Vagina (tissue), 2 donors: ENCODE data around the gene RIPOR3.

Source experiments
- POLR2A ChIP-seq, 2 donors: fragments of 450-650 bp; IDR thresholded peaks; one replicate each; pipeline ENCODE4 v1.6.1; 2017; ENCODE audit warnings: antibody characterized with exemption in 2 of 2, mild to moderate bottlenecking in 2 of 2, moderate library complexity in 2 of 2
- POLR2AphosphoS5 ChIP-seq, 2 donors: sonication (generic); formaldehyde crosslinking; IDR thresholded peaks; one replicate each; pipeline ENCODE4 v1.9.0; 2017; ENCODE audit warnings: antibody characterized with exemption in 2 of 2, mild to moderate bottlenecking in 2 of 2, low read depth in 1 of 2; ENCODE audit not compliant: insufficient read depth in 1 of 2
- TF ChIP-seq, protein P1 (sequence below), 3 experiments: fragments of 450-650 bp in 2 of 3; fragments of 200-600 bp in 1 of 3; sonication (generic) in 1 of 3; IDR thresholded peaks; one replicate each; pipeline ENCODE4 v1.5.1; 2017 to 2019; ENCODE audit warnings: antibody characterized with exemption in 3 of 3, mild to moderate bottlenecking in 2 of 3, moderate library complexity in 2 of 3

- TF ChIP-seq, protein P1, sequence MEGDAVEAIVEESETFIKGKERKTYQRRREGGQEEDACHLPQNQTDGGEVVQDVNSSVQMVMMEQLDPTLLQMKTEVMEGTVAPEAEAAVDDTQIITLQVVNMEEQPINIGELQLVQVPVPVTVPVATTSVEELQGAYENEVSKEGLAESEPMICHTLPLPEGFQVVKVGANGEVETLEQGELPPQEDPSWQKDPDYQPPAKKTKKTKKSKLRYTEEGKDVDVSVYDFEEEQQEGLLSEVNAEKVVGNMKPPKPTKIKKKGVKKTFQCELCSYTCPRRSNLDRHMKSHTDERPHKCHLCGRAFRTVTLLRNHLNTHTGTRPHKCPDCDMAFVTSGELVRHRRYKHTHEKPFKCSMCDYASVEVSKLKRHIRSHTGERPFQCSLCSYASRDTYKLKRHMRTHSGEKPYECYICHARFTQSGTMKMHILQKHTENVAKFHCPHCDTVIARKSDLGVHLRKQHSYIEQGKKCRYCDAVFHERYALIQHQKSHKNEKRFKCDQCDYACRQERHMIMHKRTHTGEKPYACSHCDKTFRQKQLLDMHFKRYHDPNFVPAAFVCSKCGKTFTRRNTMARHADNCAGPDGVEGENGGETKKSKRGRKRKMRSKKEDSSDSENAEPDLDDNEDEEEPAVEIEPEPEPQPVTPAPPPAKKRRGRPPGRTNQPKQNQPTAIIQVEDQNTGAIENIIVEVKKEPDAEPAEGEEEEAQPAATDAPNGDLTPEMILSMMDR (IDR thresholded peaks at IDR 0.05) = no peak
- TF ChIP-seq POLR2A (IDR thresholded peaks at IDR 0.05) (no peak), POLR2AphosphoS5 (IDR thresholded peaks at IDR 0.05; ENCODE audit: insufficient read depth in 1 of 2, low read depth in 1 of 2) (no peak)
These were observed 13.2 kb upstream of the RIPOR3 start for GRCh38 chr20:50704514-50704913.
